ENCODE results near the gene STAC3. TPM values are rescaled to one million over a fixed set of nuclear protein-coding genes. Genes with fewer than 3 reads are reported as not detected.
"Not testable (repeated sequence)": the region's sequence is repeated elsewhere in the genome, so short reads cannot be mapped to it uniquely, and the experiment has no call there.

STAC3 gene
- total RNA-seq (2014; rRNA removed; shearing (Covaris generic)) = 0.10 TPM in 1 of 2 replicates, not detected in the other

GRCh38 chr12:57250956-57251355 lies at the start of gene STAC3:
Gene STAC3, minus strand, starts transcription at chr12:57251187. Its CDS starts 1,551 bp downstream, at chr12:57249636.
- DNase-seq (ENCODE audit: low read depth) = no peak

DNA sequence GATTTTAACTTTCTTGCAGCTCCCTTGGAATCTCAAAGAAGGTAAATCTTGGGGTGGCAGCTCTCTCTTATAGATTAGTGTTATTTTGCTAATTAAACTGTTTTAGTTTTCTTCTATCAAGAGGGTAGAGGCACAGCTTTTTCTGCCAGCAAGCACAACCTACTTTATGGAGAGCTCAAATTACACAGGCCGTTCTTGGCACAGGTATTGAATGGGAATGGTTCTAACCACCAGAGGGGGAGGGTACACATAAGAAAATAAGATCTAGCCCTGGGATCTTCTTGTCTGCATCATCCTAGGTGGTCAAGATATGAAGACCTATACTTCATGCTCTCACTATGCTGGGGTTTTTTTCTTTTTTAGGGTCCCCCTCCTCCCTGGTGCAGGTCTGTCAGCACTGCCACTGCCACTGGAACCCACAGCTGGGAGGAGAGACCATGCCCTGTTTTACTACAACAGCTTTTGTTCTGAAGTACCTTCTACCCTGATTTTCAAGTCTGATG lies 48.6 kb upstream of the STAC3 start:
- DNase-seq (ENCODE audit: low read depth) = peak; percentile 34

GRCh38 chr12:57296291-57296690 lies 45.3 kb upstream of the STAC3 start:
- no peak for DNase-seq (ENCODE audit: low read depth)

DNA sequence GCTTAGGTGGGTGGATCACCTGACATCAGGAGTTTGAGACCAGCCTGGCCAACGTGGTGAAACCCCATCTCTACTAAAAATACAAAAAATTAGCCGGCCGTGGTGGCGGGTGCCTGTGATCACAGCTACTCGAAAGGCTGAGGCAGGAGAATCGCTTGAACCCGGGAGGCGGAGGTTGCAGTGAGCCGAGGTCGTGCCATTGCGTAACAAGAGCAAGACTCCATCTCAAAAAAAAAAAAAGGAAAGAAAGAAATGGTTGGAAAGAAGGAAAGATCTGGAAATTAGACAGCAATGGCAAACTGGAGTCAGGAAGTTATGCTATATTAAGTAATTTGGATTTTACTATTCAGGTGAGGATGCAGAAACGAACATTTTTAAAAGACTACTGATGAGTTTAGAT lies 31.1 kb upstream of the STAC3 start:
- not testable (repeated sequence) for DNase-seq (ENCODE audit: low read depth)

GRCh38 chr12:57280211-57281062 lies 29.4 kb upstream of the STAC3 start:
- DNase-seq (ENCODE audit: low read depth) = peak; percentile 90

- no peak for DNase-seq (ENCODE audit: low read depth)
Observed at GRCh38 chr12:57278465-57279381, 27.7 kb upstream of the STAC3 start.

- DNase-seq (ENCODE audit: low read depth) = peak; percentile 11
Observed at GRCh38 chr12:57276935-57277563, 26.1 kb upstream of the STAC3 start.

- DNase-seq (ENCODE audit: low read depth) = not testable (repeated sequence)
Observed at GRCh38 chr12:57276233-57276632, 25.2 kb upstream of the STAC3 start.

- DNase-seq (ENCODE audit: low read depth) = no peak
Observed at GRCh38 chr12:57273516-57273915, 22.5 kb upstream of the STAC3 start.

- no peak for DNase-seq (ENCODE audit: low read depth)
Observed at GRCh38 chr12:57272337-57273151, 21.6 kb upstream of the STAC3 start.

- no peak for DNase-seq (ENCODE audit: low read depth)
Observed at GRCh38 chr12:57270966-57271470, 20.0 kb upstream of the STAC3 start.

DNA sequence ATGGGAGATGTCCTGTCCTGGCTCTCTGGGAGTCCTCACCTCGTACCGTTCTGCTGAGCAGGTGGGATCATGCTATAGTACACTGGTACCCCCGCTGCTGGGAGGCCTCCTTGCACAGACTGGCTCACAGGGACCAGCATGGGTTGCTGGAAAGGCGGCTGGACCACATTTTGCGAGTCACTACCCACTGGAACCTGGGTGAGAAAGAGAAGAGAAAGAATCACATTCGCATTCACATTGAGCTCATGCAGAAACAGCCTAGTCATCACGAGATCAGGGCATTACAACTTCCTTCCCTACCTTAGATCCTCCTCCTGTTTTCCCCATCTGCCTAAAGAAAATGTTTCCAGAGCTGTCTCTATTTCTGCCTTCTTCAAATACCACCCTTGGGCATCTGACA lies 17.3 kb upstream of the STAC3 start:
- DNase-seq (ENCODE audit: low read depth) = no peak

DNA sequence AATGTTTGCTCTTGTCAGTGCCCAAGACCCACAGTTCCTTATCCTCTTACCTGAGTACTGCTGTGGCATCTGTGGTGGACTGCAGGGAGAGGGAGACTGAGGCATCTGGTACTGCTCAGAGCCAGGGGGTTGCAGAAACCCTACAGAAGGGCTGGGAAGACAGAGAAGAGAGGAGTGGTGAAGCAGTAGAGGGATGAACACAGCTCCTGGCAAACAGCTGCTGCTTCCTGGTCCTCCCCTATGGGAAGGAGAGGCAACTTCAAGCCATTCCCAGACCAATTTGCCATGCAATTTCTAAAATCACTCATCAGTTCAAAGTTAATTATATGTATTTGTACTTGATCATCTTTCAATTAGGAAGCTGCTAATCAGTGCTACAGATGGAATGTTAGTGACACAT lies 15.7 kb upstream of the STAC3 start:
- no peak for DNase-seq (ENCODE audit: low read depth)

- DNase-seq (ENCODE audit: low read depth) = no peak
Observed at GRCh38 chr12:57263096-57263495, 12.1 kb upstream of the STAC3 start.

- no peak for DNase-seq (ENCODE audit: low read depth)
Observed at GRCh38 chr12:57262126-57262822, 11.3 kb upstream of the STAC3 start.

- DNase-seq (ENCODE audit: low read depth) = no peak
Observed at GRCh38 chr12:57261428-57261865, 10.5 kb upstream of the STAC3 start.

GRCh38 chr12:57260366-57260765 lies 9.4 kb upstream of the STAC3 start:
- no peak for DNase-seq (ENCODE audit: low read depth)

GRCh38 chr12:57258977-57259970 lies 8.3 kb upstream of the STAC3 start:
- DNase-seq (ENCODE audit: low read depth) = no peak

GRCh38 chr12:57255916-57256315 lies 4.9 kb upstream of the STAC3 start:
- no peak for DNase-seq (ENCODE audit: low read depth)
